HG02981 (cell line): ENCODE measurements around the gene GIT1.

ENCODE experiments used
- ATAC-seq: cut with Tn5 transposase; IDR thresholded peaks from one replicate; pipeline ENCODE4 v1.9.1; 2021; ENCODE audit warnings: mild to moderate bottlenecking, moderate library complexity; ENCODE audit not compliant: unreplicated experiment

GIT1 gene

DNA sequence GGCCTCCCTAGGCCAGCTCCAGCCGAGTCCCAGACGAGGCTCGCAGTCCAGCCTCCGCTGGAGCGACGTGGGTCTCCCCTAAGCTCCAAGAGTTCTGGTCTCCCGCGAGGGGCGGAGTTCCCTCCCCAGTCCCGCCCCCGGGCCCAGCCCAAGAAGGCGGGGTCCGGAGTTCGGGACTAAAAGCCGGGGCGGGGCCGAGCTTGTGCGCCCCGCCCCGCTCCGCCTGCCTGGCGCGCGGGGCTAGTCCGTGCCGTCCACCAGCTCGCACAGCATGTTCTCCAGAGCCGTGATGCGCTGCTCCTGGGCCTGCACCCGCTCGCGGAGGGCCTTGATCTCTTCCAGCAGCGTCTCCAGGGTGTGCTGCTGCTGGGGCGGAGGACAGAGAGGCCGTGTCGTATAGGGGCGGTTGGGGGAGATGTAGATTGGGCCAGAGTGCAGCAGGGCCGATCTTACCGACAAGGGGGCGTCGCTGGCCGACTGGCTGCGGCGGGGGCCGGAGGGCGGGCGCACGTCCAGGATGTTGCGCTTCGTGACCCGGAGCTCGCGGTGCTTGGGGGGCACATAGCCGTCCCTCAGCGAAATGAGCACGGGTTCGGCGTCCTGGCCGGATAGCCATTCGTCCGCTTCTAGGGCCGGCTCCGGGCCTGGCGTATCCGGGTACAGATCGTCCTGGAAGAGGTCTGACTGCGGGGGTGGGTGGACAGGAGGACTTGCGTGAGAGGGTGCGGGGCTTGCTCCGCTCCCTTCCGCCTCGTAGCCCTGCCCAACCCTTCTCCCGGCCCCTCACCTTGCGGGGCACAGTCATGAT is 26.2 kb upstream of the GIT1 start:
- ATAC-seq, result peak; percentile 52

DNA sequence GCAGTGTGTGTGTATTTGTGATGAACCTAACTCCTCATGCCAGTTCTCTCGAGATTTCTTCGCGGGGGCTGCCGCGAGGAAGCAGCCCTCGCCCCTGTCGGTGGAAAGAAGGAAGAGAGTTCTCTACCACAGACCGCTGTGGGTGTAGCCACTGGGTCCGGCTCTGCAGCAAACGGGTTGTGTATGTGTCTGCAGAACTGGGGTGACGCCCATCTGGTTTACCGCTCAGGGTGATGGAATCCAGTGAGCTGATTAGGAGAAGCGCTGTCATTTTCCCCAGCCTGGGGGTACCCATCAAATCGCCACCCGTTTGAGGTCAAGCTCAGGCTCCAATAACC is 25.6 kb upstream of the GIT1 start:
- ATAC-seq, result no peak

DNA sequence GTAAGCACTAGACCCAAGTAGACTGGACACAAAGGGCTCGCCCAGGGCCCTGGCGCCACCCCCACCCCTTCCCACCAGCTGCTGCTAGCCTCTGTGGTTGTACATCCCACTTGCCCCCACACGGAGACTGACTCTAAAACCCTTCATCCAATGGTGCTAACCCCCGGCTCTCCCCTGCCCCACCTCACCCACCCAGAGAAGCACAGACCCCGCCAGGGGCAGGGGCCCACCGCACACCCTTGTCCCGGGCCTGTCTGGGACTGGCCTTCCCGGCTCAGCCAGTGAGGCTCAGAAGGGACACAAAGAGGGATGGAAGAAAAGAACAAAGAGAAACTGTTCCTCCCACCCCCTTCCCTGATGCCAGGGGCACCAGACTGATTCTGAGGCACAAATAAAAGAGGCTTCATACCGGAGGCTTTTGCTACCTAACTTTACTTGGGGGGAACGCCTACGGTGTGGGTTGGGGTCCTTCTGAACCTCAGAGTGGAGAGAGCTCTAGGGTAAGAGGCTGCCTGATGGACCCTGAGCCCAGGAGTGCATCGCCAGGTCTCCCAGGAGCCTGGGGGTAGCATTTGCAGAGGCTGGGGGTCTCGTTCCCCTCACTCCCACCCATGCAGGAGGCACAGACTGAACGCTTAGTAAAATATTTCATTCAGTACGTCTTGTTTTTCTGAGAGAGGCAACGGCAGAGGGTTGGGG is 25.1 kb upstream of the GIT1 start:
- no peak for ATAC-seq

DNA sequence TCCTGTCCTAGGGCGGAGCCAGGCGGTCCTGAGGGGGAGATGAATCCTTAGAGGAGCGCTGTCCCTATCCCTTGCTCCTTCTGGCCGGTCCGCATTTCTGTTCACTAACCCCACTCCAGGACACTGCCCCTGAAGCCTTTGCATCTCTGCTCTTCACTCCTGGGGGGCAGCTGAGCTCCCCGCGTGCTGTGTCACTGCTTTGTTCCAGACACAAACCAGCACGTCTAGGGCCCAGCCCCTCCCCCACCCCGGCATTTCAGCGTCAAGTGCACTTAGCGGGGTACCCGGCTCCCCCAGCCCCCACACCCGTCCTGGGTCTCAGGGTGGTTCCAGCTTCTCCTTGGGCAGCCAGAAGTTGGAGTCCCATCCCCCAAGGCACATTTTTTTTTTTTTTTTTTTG is 24.4 kb upstream of the GIT1 start:
- no peak for ATAC-seq

DNA sequence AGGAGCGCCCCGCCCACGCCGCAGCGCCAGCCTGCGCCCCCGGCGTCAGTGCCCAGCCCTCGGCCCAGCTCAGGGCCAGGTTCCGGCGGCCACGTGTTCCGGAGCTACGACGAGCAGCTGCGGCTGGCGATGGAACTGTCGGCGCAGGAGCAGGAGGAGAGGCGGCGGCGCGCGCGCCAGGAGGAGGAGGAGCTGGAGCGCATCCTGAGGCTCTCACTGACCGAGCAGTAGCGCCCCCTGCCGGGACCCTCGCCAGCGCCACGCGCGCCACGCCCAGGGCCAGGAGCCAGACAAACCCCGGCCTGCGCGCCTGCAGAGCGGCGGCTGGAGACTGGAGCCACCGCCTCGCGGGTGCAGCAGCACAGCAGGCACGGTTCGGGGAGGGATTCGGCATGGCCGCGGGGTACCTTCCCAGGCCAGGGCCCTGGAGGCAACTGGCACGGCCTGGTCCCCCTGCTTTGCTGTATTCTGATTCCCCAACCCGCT is 23.9 kb upstream of the GIT1 start:
- peak; percentile 34 for ATAC-seq

DNA sequence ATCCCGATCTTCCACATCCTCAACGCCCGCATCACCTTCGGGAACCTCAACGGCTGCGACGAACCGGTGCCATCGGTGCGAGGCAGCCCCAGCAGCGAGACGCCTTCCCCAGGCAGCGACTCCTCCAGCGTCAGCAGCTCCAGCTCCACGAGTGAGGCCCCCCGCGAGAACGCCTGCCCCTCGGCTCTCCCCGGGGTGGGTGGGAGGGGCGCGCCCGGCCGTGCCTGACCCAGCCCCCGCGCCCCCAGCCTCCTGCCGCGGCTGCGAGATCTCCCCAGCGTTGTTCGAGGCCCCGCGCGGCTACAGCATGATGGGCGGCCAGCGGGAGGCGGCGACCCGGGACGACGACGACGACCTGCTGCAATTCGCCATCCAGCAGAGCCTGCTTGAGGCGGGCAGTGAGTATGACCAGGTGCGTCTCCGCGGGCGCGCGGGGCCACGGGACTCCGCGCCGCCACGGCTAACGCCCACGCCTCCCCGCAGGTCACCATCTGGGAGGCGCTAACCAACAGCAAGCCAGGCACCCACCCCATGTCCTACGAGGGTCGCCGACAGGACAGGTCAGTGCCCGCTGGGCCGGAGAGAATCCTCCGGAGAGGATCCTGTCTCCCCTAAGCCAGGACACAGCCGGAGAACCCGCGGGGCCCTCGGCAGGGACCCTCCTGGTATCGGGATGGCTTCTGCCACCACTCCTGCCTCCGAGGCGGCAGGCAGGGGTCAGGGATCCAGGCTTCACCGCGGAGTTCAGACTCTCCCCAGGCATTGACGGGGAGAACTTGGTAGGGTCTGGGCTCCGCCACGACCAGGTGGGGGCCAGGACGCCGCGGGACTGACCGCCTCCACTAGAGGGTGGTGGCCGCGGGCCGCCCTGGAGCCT is 23.2 kb upstream of the GIT1 start:
- no peak for ATAC-seq

DNA sequence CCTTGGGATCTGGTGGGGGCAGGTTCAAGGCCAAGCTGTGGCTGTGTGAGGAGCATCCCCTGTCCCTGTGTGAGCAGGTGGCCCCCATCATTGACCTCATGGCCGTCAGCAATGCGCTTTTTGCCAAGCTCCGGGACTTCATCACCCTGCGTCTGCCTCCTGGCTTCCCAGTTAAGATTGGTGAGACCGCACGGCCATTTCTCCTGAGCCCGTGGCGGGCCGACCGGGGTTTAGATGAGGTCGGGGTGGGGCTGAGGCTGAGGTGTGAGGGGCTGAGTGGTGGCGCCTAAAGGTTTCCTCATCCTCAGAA is 22.6 kb upstream of the GIT1 start:
- no peak for ATAC-seq

DNA sequence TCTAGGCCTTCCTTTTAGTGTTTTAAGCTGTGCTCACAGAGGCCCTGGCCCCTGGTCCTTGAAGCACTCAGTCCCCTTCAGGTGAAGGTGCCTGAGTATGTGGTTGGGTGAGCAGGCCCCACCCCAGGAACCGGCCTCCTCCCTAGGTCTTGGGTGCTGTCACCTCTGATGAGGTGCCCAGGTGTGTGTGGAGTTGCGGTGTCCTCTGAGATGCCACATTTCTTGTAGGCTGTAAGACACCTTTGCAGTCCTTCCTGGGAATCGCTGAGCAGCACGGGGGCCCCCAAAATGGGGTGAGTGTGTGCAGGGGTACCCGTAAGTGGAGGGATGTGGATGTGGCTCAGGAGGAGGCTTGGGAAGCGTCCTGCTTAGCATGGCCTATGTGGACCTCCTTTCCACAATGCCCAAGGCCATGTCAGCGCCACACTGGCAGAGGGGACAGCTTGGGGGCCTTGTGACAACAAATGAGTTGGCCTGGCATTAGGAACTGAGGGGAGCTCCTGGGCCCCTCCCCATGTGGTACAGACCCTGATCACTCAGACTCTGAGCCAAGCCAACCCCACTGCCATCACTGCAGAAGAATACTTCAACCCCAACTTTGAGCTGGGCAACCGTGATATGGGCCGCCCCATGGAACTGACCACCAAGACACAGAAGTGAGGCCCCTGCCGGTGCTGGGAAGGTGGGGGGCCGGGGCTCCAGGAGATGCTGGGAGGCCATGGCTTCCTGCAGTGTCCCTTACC is 22.1 kb upstream of the GIT1 start:
- ATAC-seq, result no peak

DNA sequence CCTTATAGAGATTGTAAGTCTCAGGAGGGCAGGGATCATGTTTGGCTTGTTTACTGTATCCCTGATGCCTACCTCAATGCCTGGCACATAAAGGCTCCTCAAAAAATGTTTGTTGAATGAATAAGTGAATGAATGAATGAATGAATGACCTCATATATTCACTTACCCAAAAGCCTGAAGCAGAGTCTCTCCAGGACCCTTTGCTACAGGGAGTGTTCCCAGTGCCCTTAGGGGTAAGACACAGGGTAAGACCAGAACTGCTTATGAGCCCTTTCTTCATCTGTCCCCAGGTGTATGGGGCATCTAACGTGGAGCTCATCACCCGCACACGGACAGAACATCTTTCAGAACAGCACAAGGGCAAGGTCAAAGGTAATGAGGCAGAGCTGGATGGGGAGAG is 20.9 kb upstream of the GIT1 start:
- ATAC-seq, result no peak

DNA sequence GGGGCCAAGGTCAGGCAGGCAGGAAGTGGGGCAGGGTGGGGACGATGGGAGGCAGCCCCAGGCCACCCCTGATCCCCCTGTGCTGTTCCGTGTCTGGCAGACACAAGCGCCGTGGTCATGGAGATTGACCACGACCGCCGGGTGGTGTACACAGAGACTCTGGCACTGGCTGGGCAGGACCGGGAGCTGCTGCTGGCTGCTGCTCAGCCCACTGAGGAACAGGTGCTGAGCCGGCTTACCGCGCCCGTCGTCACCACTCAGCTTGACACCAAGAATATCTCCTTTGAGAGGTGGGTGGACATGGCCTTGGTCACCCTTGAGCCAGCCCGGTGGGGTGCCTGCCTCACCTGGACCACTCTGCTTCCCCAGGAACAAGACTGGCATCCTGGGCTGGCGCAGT is 19.5 kb upstream of the GIT1 start:
- no peak for ATAC-seq

DNA sequence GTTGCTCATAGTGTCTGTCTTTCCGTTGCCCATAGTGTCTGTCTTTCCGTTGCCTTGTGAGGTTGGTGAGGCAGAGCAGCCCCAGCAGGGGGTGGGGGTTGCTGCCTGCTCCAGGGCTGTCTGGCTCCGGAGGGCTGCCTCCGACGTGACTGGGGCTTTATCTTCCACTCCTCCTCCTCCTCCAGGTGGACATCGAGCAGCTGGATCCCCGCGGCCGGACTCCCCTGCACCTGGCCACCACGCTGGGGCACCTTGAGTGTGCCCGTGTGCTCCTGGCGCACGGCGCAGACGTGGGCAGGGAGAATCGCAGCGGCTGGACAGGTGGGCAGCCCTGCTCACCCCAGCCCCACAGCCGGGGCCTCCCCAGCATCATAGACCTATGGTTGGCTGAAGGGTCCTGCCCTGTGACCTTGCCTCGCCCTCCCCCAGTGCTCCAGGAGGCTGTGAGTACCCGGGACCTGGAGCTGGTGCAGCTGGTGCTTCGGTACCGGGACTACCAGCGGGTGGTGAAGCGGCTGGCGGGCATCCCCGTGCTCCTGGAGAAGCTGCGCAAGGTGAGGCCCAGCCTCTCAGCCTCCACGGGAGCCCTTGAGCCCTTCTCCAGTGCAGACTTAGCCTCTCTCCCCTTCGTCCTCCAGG is 18.2 kb upstream of the GIT1 start:
- ATAC-seq, result no peak

DNA sequence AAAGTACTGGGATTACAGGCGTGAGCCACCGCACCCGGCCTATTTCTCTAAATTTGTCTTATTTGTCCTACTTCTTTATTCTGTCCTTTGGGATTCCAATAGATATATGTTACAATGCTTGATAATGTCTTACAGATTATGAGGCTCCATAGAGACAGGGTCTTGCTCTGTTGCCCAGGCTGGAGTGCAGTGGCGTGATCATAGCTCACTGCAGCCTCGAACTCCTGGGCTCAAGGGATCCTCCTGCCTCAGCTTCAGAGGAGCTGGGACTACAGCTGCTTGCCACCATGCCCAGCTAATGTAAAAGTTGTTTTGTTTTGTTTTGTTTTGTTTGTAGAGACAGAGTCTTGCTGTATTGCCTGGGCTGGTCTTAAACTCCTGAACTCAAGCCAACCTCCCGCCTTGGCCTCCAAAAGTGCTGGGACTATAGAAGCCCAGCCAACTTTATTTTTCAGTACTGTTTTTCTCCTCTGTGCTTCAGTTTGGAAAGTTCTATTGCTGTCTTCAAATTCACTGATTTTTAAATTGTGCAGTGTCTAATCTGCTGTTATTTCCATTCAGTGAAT is 13.7 kb upstream of the GIT1 start:
- ATAC-seq, result no peak

DNA sequence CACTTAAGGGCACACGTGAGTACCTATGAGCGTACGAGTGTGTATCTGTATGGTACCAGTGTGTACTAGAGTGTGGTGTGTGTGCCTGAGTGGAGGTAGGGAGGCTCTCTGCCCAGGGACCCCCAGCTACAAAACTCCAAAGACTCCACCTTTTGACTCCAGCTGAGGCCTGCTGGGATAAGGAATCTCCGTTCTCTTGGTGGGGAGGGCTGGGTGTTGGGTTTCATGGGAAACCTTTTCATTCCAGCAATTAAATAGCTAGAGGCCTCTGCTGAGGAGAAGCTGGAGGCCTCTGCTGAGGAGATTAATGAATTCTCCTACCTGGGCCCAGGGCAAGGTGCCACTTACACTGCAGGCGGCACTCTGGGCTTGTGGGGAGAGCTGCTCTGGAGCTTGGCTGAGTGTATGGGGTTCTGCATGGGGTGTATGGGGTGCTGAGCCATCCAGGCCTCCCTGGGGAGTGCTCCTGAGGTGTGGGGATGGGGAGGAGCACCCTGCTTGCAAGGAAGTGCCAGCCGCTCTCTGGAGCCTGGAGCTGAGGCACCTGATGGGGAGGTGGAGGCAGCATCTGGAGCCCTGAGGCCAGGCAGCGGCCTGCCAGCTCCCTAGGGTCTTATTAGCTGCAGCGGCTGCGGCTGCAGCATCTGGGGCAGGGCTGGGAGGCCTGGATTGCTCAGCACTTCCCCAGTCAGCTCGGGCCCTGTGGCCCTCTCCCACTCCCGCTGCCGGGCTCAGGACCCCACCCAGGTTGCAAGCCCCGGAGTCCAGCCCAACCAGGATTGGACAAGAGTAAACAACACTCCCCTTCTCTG is 8.1 kb upstream of the GIT1 start:
- no peak for ATAC-seq

DNA sequence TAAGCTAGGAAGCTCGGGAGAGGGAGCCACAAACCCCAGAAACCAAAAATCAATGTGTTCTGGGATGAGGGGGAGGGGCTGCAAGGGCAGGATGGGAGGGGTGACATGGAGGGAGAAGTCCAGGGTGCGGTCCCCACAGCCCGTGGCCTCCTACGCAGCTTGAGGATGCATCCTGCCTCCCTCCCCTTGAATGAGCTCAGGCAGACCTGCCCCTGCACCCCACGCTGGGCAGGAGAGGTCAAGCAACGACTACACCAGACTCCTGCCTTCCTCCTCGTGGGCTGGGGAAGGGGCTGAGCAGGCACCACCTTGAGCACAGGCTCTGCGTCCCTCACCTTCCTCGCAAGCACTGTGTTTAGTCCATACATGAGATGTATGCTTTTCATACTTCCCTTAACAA is 7.4 kb upstream of the GIT1 start:
- ATAC-seq, result no peak

DNA sequence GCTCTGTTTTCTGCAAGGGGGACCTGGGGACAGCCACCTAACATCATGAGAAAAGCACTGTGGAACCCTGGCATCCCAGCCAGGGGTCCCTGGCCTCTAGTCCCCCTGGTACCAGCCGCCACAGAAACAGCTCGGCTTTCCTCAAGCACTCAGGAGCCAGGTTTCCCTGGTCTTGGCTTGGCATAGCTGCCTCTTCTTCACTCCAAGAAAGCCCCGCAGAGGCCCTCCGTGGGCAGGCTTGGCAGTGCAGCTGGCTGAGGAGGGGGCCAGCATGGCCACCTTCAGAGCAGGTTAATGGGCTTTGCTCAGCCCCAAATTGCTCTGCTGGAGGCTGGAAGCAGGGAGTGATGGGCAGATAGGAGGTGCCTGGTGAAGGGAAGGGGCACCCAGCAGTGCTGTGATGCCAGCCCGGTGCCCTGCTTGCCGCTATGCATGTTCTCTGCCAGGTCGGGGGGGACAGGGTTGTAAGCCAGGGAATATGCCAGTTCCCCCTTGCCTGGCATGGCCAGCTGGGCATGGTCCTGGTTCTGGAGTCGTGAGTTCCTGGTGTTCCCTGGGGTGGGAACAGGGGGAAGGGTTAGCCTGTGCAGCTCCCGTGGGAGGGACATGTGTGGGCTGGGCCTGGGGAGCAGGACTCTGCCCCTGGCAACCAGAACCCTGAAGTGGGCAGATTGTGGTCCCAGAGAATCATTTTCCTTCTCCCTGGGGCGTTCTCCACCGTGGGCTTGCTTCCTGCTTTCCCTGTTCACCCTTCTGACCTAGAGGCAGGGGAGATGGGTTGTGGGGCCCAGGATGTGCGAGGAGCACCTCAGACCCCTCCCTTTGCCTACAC is 6.7 kb upstream of the GIT1 start:
- ATAC-seq, result no peak

DNA sequence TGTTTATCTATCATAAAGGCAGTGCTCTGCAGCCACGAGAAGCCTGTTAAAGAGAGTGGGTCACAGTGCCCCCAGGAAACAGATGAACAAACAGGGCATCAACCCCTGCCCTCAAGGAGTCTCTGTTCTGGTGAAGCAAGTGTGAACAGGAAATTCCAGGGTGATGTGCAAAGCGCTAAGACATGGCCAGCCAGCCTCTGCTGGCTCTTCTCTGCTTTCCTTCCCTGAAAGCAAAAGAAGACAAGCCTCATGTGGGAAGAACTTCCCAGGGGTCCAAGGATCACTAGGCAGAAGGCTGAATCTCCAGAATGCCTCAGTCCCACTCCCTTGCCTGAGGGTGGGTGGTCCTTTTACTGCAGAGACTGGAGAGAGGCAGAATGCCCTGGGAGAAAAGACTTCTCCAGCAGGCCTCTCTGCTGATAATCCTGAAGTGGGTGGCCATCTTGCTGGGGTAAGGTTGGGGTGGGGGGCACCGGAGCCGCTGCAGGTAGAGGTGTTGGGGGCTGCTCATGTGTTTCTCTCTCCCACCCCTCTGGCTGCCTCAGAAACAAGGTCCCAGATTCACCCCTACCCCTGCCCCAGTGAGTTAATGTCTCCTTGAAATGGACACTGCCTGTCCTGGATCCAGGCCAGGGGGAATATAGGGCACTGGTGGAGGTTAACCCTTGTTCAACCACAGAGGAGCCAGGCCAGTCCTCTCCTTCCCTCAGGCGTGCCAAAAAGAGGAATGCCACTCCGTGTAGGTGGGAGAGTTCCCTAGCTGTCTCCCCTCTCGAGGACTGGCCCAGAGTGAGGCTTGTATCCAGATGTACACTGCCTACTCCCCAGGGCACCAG is 5.9 kb upstream of the GIT1 start:
- ATAC-seq, result no peak

DNA sequence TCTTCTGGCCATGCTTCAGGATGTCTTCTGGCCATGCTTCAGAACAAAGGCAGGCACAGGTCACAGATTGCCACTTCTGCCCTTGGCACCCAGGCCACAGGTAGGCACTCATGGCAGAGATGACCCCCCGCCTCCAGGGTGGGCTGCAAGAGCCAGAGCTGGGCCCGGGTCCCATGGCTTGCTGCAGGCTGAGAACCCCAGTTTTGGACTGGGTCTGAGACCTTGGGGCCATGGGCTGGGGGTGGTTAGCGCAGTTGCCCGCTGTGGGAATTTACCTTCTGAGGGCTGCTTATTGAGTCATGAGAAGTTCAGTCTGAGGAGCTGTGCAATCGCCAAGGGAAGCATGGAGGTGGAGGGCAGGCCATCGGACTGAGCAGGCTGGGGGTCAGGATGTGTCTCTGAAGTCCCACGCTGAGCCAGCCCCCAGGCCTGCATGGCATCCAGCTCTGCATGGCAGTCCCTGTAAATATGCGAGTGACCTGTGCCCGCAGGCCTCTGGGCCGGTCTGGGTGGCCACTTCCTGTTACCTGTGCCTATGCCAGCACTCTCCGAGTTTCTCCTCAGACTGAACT is 5.2 kb upstream of the GIT1 start:
- no peak for ATAC-seq
